Measurements from ENCODE around the gene MORN4. TPM values are rescaled to one million over a fixed set of nuclear protein-coding genes. Genes with fewer than 3 reads are reported as not detected.

Gene MORN4
- total and polyA plus RNA-seq, 8 donors, result 4.3 to 19.8 (median 6.8) TPM; not detected in 3

GRCh38 chr10:97667463-97667862, 34.2 kb upstream of the MORN4 start:
- TF ChIP-seq EP300 (IDR thresholded peaks at IDR 0.05), result no peak
- TF ChIP-seq, protein P1, sequence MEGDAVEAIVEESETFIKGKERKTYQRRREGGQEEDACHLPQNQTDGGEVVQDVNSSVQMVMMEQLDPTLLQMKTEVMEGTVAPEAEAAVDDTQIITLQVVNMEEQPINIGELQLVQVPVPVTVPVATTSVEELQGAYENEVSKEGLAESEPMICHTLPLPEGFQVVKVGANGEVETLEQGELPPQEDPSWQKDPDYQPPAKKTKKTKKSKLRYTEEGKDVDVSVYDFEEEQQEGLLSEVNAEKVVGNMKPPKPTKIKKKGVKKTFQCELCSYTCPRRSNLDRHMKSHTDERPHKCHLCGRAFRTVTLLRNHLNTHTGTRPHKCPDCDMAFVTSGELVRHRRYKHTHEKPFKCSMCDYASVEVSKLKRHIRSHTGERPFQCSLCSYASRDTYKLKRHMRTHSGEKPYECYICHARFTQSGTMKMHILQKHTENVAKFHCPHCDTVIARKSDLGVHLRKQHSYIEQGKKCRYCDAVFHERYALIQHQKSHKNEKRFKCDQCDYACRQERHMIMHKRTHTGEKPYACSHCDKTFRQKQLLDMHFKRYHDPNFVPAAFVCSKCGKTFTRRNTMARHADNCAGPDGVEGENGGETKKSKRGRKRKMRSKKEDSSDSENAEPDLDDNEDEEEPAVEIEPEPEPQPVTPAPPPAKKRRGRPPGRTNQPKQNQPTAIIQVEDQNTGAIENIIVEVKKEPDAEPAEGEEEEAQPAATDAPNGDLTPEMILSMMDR (IDR thresholded peaks at IDR 0.05), result no peak
- no peak for TF ChIP-seq POLR2AphosphoS5 (IDR thresholded peaks at IDR 0.05)
- no peak for TF ChIP-seq POLR2A (IDR thresholded peaks at IDR 0.05)
- H3K36me3 ChIP-seq, result peaks cover 22 to 96% (median 95%) of the 10 kb centered on the region in 4 donors
- no peaks in the 10 kb centered on the region for H3K27me3 ChIP-seq
- no peak overlapping the region for H3K27ac ChIP-seq
- 76 to 89% (median 84%) methylated on average over 6 of the region's 6 CpGs for whole genome bisulfite sequencing, 5 donors
- intact Hi-C loops (cut with DNase I; ENCODE audit: low total_unique reads), result no loop called here
- H3K4me3 ChIP-seq, result no peak overlapping the region
- H3K4me1 ChIP-seq, result peaks cover 0 to 5% (median 2%) of the 10 kb centered on the region in 4 donors
- no peaks in the 10 kb centered on the region for H3K9me3 ChIP-seq
- no peak for DNase-seq

GRCh38 chr10:97666992-97667391, 33.7 kb upstream of the MORN4 start:
- 79 to 87% (median 82%) methylated on average over 7 of the region's 7 CpGs for WGBS, 5 donors
- Histone ChIP-seq H3K4me3 (no peak overlapping the region), H3K4me1 (peaks cover 0 to 5% (median 2%) of the 10 kb centered on the region in 4 donors), H3K9me3 (no peaks in the 10 kb centered on the region), H3K36me3 (peaks cover 23 to 97% (median 96%) of the 10 kb centered on the region in 4 donors), H3K27ac (no peak overlapping the region), H3K27me3 (no peaks in the 10 kb centered on the region)
- intact Hi-C loops (cut with DNase I; ENCODE audit: low total_unique reads), result no loop called here
- no peak for DNase-seq
- TF ChIP-seq POLR2A (IDR thresholded peaks at IDR 0.05) (no peak), POLR2AphosphoS5 (IDR thresholded peaks at IDR 0.05) (no peak), EP300 (IDR thresholded peaks at IDR 0.05) (no peak)
- TF ChIP-seq, protein P1 (IDR thresholded peaks at IDR 0.05), result no peak

DNA sequence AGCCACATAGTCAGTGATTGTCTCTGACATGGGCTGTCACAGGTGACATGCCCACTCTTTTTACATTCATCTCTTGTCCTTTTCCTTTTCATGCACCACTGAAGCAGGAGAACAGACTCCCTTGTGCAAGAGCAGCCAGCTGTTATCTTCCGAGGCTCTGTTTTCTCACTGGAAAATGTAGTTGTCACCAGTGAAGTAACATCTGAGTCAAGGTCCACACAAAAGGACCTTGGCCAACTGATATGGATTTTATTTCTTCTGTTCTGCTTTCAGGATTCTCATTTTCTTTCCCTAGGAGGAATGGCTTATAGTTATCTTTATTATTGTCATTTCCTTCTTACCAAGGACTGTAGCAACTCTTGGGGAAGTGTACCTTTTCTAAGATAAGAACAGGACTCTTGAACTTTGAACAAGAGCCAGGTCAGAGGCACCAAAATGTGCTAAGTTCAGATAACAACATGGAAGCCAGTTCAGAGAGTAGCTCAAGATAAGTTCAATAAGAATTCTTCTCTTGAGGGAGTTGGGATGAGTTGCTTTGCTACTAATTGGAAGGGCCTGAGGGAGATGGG, 31.1 kb upstream of the MORN4 start:
- Histone ChIP-seq H3K36me3 (peaks cover 23 to 79% (median 75%) of the 10 kb centered on the region in 4 donors), H3K27ac (peak overlapping the region in 2 of 5 donors; percentile 23 to 48), H3K9me3 (no peaks in the 10 kb centered on the region), H3K27me3 (no peaks in the 10 kb centered on the region), H3K4me3 (no peak overlapping the region), H3K4me1 (peaks cover 0 to 5% (median 2%) of the 10 kb centered on the region in 4 donors)
- intact Hi-C loops (cut with DNase I; ENCODE audit: low total_unique reads), result no loop called here
- DNase-seq, result peak in 1 of 2 donors; percentile 53
- TF ChIP-seq POLR2A (IDR thresholded peaks at IDR 0.05), result no peak
- TF ChIP-seq EP300 (IDR thresholded peaks at IDR 0.05), result no peak
- TF ChIP-seq POLR2AphosphoS5 (IDR thresholded peaks at IDR 0.05), result peak in 1 of 3 donors; percentile 7
- TF ChIP-seq, protein P1 (IDR thresholded peaks at IDR 0.05), result no peak
- 34 to 61% (median 43%) methylated on average over 1 of the region's 1 CpG for WGBS, 5 donors

DNA sequence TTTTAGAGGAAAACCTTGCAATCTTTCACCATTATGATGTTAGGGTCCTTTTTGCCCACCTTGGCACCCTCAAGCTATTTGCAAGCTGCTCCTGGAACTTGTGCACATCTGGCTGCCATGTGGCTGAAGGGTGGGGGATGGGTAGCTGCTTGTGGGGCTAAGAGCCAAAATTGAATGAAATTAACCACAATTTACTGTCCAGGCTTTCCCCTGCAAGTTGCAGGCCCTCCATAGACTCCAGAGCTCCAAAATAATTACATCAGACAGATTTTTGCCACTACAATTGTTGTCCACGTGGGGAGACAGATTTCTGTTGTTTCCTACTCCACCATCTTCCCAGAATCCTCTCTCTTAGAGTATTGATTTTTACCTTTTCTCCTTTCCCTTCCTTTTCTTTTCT, 26.3 kb upstream of the MORN4 start:
- no peak overlapping the region for H3K4me3 ChIP-seq
- 59 to 91% (median 65%) methylated on average over 1 of the region's 1 CpG for WGBS, 5 donors
- H3K36me3 ChIP-seq, result peaks cover 26 to 79% (median 75%) of the 10 kb centered on the region in 4 donors
- H3K27me3 ChIP-seq, result no peaks in the 10 kb centered on the region
- peaks cover 0 to 2% (median under 1%) of the 10 kb centered on the region in 4 donors for H3K4me1 ChIP-seq
- H3K27ac ChIP-seq, result no peak overlapping the region
- no peak for TF ChIP-seq EP300 (IDR thresholded peaks at IDR 0.05)
- TF ChIP-seq POLR2A (IDR thresholded peaks at IDR 0.05), result no peak
- TF ChIP-seq, protein P1 (IDR thresholded peaks at IDR 0.05), result no peak
- no peak for TF ChIP-seq POLR2AphosphoS5 (IDR thresholded peaks at IDR 0.05)
- H3K9me3 ChIP-seq, result no peaks in the 10 kb centered on the region
- DNase-seq, result peak in 1 of 2 donors; percentile 53
- intact Hi-C loops (cut with DNase I; ENCODE audit: low total_unique reads), result no loop called here
